ENCODE measurements around the gene MFSD2A.

MFSD2A gene

GRCh38 chr1:39944410-39945112 lies 10.4 kb upstream of the MFSD2A start:
- Histone ChIP-seq H3K9me3 (ENCODE audit: control insufficient read depth, low read depth, low read length) (no peaks in the 10 kb centered on the region), H3K9ac (ENCODE audit: low read length) (no peak overlapping the region), H3K4me3 (ENCODE audit: low read length) (no peak overlapping the region), H3K4me1 (ENCODE audit: control insufficient read depth, low read depth, low read length) (no peaks in the 10 kb centered on the region), H3K36me3 (ENCODE audit: control insufficient read depth, low read depth, low read length) (no peaks in the 10 kb centered on the region), H3K27me3 (ENCODE audit: control insufficient read depth, insufficient read depth, low read length) (no peaks in the 10 kb centered on the region), H3K27ac (ENCODE audit: low read length) (no peak overlapping the region)

DNA sequence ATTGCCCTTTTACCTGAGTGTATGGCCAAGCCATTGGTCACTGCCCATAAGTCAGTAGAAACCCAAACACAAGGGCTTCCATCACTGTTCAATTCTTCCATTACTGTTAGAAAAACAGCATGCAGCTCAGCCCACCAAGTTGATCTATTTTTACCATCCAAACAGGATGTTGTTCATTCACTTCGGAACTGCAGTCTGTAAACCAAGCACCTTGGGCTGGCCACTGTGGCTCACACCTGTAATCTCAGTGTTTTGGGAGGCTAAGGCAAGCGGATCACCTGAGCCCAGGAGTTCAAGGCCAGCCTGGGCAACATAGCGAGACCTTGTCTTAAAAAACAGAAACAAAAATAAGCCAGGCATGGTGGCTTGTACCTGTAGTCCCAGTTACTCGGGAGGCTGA lies 8.7 kb upstream of the MFSD2A start:
- Histone ChIP-seq H3K27ac (ENCODE audit: low read length) (no peak overlapping the region), H3K4me3 (ENCODE audit: low read length) (no peak overlapping the region), H3K4me1 (ENCODE audit: control insufficient read depth, low read depth, low read length) (peaks cover 6% of the 10 kb centered on the region), H3K27me3 (ENCODE audit: control insufficient read depth, insufficient read depth, low read length) (no peaks in the 10 kb centered on the region), H3K9ac (ENCODE audit: low read length) (no peak overlapping the region), H3K9me3 (ENCODE audit: control insufficient read depth, low read depth, low read length) (no peaks in the 10 kb centered on the region), H3K36me3 (ENCODE audit: control insufficient read depth, low read depth, low read length) (no peaks in the 10 kb centered on the region)

- Histone ChIP-seq H3K9me3 (ENCODE audit: control insufficient read depth, low read depth, low read length) (no peaks in the 10 kb centered on the region), H3K27ac (ENCODE audit: low read length) (no peak overlapping the region), H3K4me1 (ENCODE audit: control insufficient read depth, low read depth, low read length) (peaks cover 6% of the 10 kb centered on the region), H3K36me3 (ENCODE audit: control insufficient read depth, low read depth, low read length) (no peaks in the 10 kb centered on the region), H3K27me3 (ENCODE audit: control insufficient read depth, insufficient read depth, low read length) (no peaks in the 10 kb centered on the region), H3K9ac (ENCODE audit: low read length) (no peak overlapping the region), H3K4me3 (ENCODE audit: low read length) (no peak overlapping the region)
Observed at GRCh38 chr1:39947260-39947659, 7.7 kb upstream of the MFSD2A start.

- peaks cover 10% of the 10 kb centered on the region for H3K4me1 ChIP-seq (ENCODE audit: control insufficient read depth, low read depth, low read length)
- no peak overlapping the region for H3K27ac ChIP-seq (ENCODE audit: low read length)
- H3K9me3 ChIP-seq (ENCODE audit: control insufficient read depth, low read depth, low read length): no peaks in the 10 kb centered on the region
Observed at GRCh38 chr1:39949891-39950290, 5.1 kb upstream of the MFSD2A start.

GRCh38 chr1:39951926-39952325 lies 3.0 kb upstream of the MFSD2A start:
- no peak overlapping the region for H3K4me3 ChIP-seq (ENCODE audit: low read length)
- peaks cover 14% of the 10 kb centered on the region for H3K4me1 ChIP-seq (ENCODE audit: control insufficient read depth, low read depth, low read length)
- H3K9me3 ChIP-seq (ENCODE audit: control insufficient read depth, low read depth, low read length): no peaks in the 10 kb centered on the region
- H3K9ac ChIP-seq (ENCODE audit: low read length): no peak overlapping the region
- peaks cover 21% of the 10 kb centered on the region for H3K27me3 ChIP-seq (ENCODE audit: control insufficient read depth, insufficient read depth, low read length)
- peaks cover under 1% of the 10 kb centered on the region for H3K36me3 ChIP-seq (ENCODE audit: control insufficient read depth, low read depth, low read length)
- H3K27ac ChIP-seq (ENCODE audit: low read length): no peak overlapping the region

More at GRCh38 chr1:39949891-39950290, 5.1 kb upstream of the MFSD2A start:
- no peak overlapping the region for H3K4me3 ChIP-seq (ENCODE audit: low read length)
- peaks cover 15% of the 10 kb centered on the region for H3K27me3 ChIP-seq (ENCODE audit: control insufficient read depth, insufficient read depth, low read length)
- H3K9ac ChIP-seq (ENCODE audit: low read length): no peak overlapping the region
- H3K36me3 ChIP-seq (ENCODE audit: control insufficient read depth, low read depth, low read length): no peaks in the 10 kb centered on the region

- Histone ChIP-seq H3K36me3 (ENCODE audit: control insufficient read depth, low read depth, low read length) (peaks cover 7% of the 10 kb centered on the region), H3K4me3 (ENCODE audit: low read length) (no peak overlapping the region), H3K27ac (ENCODE audit: low read length) (no peak overlapping the region), H3K4me1 (ENCODE audit: control insufficient read depth, low read depth, low read length) (peaks cover 14% of the 10 kb centered on the region), H3K9ac (ENCODE audit: low read length) (no peak overlapping the region), H3K27me3 (ENCODE audit: control insufficient read depth, insufficient read depth, low read length) (peaks cover 21% of the 10 kb centered on the region), H3K9me3 (ENCODE audit: control insufficient read depth, low read depth, low read length) (no peaks in the 10 kb centered on the region)
Observed at GRCh38 chr1:39952359-39953110, 2.4 kb upstream of the MFSD2A start.

DNA sequence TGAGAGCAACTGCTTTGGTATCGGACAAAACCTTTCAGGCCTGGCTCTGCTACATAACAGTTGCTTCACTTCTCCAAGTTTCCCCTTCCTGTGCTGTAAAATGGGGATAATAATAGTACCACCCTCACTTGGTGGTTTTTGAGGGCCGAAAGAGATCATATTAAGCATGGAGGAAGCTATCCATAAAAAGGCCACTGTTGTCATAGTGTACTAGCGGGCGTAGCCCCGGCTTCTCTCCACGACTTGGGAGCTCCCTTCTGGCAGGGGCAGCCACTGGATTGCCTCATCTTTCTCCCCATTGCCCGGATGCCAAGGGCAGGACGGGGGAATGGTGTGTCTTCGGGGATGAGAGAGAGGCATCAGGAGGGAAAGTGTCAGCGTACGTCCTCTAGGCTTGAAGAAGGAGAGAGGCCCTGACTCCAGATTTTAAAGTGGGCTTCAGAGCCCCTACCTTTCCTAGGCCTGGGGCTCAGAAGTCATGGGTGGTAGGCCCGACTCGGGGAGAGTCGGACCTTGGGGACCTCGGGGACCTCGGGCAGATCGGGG lies 548 bp upstream of the MFSD2A start:
- Histone ChIP-seq H3K27me3 (ENCODE audit: control insufficient read depth, insufficient read depth, low read length) (peaks cover 21% of the 10 kb centered on the region), H3K4me1 (ENCODE audit: control insufficient read depth, low read depth, low read length) (peaks cover 14% of the 10 kb centered on the region), H3K27ac (ENCODE audit: low read length) (no peak overlapping the region), H3K9ac (ENCODE audit: low read length) (peak overlapping the region; percentile 40), H3K36me3 (ENCODE audit: control insufficient read depth, low read depth, low read length) (peaks cover 17% of the 10 kb centered on the region), H3K9me3 (ENCODE audit: control insufficient read depth, low read depth, low read length) (no peaks in the 10 kb centered on the region), H3K4me3 (ENCODE audit: low read length) (peak overlapping the region; percentile 34)

DNA sequence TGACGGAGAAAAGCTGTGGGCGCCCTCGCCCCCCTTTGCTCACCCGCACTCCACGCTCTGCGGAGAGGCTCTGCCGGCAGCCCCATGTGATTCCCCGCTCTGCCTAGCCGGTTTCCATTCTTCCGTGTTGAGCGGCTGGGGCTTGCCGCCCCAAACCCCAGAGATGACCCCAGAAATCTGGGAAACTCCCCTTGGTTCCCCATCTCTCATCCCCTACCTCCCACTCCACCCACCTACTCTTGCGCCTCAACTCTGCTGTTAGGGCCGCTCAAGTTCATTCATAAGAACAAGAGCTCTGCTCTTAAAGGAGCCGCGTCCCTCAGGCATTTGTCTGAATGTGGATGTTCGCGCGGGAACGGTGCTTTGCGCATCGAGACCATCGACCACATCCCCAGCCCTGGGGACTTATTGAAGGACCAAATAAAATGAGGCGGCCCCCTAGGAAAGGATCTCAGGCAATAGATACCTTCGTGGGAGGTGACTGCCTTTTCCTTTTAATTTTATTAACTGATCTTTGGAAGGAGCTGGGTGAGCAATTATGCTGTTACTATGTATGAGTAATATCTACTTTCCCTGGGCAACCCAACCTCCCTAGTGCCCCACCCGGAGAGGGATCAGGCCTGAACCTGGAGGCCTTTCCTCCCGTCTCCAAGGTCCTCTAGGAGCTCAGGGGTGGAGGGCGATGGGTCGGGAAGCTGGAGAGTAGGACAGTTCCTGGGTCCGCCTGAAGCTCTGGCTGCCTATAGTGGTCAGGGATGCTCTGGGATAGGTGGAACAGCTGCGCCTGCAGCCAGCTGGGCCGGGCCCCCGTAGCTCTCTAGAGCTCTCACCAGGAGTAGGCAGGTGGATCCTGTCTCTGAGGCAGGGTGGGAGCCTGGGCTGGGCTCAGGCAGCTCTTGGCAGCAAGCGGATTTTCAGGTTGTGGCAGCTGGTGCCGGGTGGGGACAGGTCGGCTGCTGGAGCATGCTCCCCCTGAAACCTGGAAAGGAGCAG lies 898 bp downstream of the MFSD2A start:
- Histone ChIP-seq H3K36me3 (ENCODE audit: control insufficient read depth, low read depth, low read length) (peaks cover 24% of the 10 kb centered on the region), H3K27me3 (ENCODE audit: control insufficient read depth, insufficient read depth, low read length) (peaks cover 21% of the 10 kb centered on the region), H3K9me3 (ENCODE audit: control insufficient read depth, low read depth, low read length) (no peaks in the 10 kb centered on the region), H3K9ac (ENCODE audit: low read length) (peak overlapping the region; percentile 50), H3K4me1 (ENCODE audit: control insufficient read depth, low read depth, low read length) (peaks cover 8% of the 10 kb centered on the region), H3K4me3 (ENCODE audit: low read length) (peak overlapping the region; percentile 65), H3K27ac (ENCODE audit: low read length) (no peak overlapping the region)

GRCh38 chr1:39957299-39958015 lies 2.5 kb downstream of the MFSD2A start:
- Histone ChIP-seq H3K9ac (ENCODE audit: low read length) (no peak overlapping the region), H3K36me3 (ENCODE audit: control insufficient read depth, low read depth, low read length) (peaks cover 30% of the 10 kb centered on the region), H3K4me1 (ENCODE audit: control insufficient read depth, low read depth, low read length) (peaks cover 8% of the 10 kb centered on the region), H3K27me3 (ENCODE audit: control insufficient read depth, insufficient read depth, low read length) (peaks cover 21% of the 10 kb centered on the region), H3K9me3 (ENCODE audit: control insufficient read depth, low read depth, low read length) (no peaks in the 10 kb centered on the region), H3K27ac (ENCODE audit: low read length) (no peak overlapping the region), H3K4me3 (ENCODE audit: low read length) (no peak overlapping the region)

DNA sequence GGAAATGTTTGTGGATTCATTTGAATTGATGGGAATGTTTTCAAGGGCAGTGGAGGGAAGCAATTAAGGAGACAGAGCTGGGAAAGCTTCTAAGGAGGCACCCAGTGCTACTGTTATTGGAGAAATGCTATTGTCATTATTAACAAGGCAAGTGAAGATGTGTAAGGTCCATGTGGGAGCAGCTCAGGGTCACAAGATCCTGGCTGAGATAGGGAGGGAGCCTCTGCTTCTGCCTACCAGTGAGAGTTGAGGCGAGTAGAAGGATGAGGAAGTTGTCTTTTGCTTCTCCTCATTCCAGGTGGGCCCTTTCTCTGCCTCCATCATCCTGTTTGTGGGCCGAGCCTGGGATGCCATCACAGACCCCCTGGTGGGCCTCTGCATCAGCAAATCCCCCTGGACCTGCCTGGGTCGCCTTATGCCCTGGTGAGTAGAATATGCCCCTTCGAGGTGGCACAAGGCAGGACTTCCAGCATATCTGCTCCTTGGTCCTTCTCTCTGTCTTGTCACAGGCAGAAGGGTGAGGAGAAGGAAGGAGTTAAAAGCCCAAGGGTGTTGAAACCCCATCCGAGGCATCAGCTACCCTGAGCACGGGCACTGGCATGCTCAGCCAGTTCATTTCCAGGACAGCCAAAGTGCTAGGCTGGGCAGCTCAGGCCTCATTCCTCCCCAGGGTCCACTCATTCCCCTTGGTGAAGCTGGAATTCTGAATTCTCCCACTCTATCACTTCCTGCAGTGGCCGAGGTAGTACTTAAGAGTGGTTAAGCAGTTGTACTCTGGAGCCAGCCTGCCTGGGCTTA lies 3.7 kb downstream of the MFSD2A start:
- peaks cover 37% of the 10 kb centered on the region for H3K36me3 ChIP-seq (ENCODE audit: control insufficient read depth, low read depth, low read length)
- peaks cover 17% of the 10 kb centered on the region for H3K27me3 ChIP-seq (ENCODE audit: control insufficient read depth, insufficient read depth, low read length)
- H3K9ac ChIP-seq (ENCODE audit: low read length): no peak overlapping the region
- no peak overlapping the region for H3K27ac ChIP-seq (ENCODE audit: low read length)
- peaks cover 8% of the 10 kb centered on the region for H3K4me1 ChIP-seq (ENCODE audit: control insufficient read depth, low read depth, low read length)
- no peak overlapping the region for H3K4me3 ChIP-seq (ENCODE audit: low read length)
- no peaks in the 10 kb centered on the region for H3K9me3 ChIP-seq (ENCODE audit: control insufficient read depth, low read depth, low read length)

Data from iPS-18a (cell line).